Neural cell (in vitro differentiated cells): Measurements from ENCODE around the gene SNX10. TPM values are rescaled to one million over a fixed set of nuclear protein-coding genes. Genes with fewer than 3 reads are reported as not detected.

ENCODE experiments used
- H2AFZ ChIP-seq: fragments of 200-600, 300-800 bp; sonication (generic), shearing (Covaris generic); 2 replicates; pipeline ENCODE4 v1.6.0; 2014; ENCODE audit warnings: low read depth, mild to moderate bottlenecking, antibody characterized with exemption, low read length, moderate library complexity
- H3F3A ChIP-seq: fragments of 200-600 bp; shearing (Covaris generic); 2 replicates; pipeline ENCODE4 v1.6.1; 2016; ENCODE audit warnings: mild to moderate bottlenecking, moderate library complexity, mixed read lengths, antibody characterized with exemption, low read length; ENCODE audit not compliant: insufficient read depth, poor library complexity, severe bottlenecking
- H3K27ac ChIP-seq: fragments of 200-600, 300-800 bp; sonication (generic), shearing (Covaris generic); 2 replicates; pipeline ENCODE4 v1.5.1; 2014; ENCODE audit warnings: mild to moderate bottlenecking, low read length, moderate library complexity
- H3K27me3 ChIP-seq: fragments of 300-800, 200-600 bp; sonication (generic), shearing (Covaris generic); 2 replicates; pipeline ENCODE4 v1.6.0; 2014; ENCODE audit warnings: mild to moderate bottlenecking, low read depth, low read length, moderate library complexity; ENCODE audit not compliant: insufficient read depth
- H3K36me3 ChIP-seq: fragments of 300-800, 200-600 bp; sonication (generic), shearing (Covaris generic); 2 replicates; pipeline ENCODE4 v1.5.1; 2014; ENCODE audit warnings: mild to moderate bottlenecking, antibody characterized with exemption, low read length, moderate library complexity; ENCODE audit not compliant: insufficient read depth
- H3K4me2 ChIP-seq: fragments of 300-800, 200-600 bp; sonication (generic), shearing (Covaris generic); 2 replicates; pipeline ENCODE4 v1.6.0; 2014; ENCODE audit warnings: mild to moderate bottlenecking, low read length
- H3K4me3 ChIP-seq: fragments of 300-800, 200-600 bp; sonication (generic), shearing (Covaris generic); 2 replicates; pipeline ENCODE4 v1.5.1; 2014; ENCODE audit warnings: mild to moderate bottlenecking, low read length, moderate library complexity
- H3K79me2 ChIP-seq: fragments of 200-600 bp; shearing (Covaris generic); replicated peaks from 2 replicates; pipeline ENCODE4 v1.6.0; 2014; ENCODE audit warnings: mild to moderate bottlenecking, low read length, moderate library complexity; ENCODE audit not compliant: insufficient read depth
- H3K9ac ChIP-seq: fragments of 300-800, 200-600 bp; sonication (generic), shearing (Covaris generic); 2 replicates; pipeline ENCODE4 v1.6.1; 2016; ENCODE audit warnings: mild to moderate bottlenecking, low read length, mixed read lengths
- H3K9me2 ChIP-seq: fragments of 200-600 bp; shearing (Covaris generic); 2 replicates; pipeline ENCODE4 v1.6.1; 2016; ENCODE audit warnings: mild to moderate bottlenecking, low read length, mixed read lengths; ENCODE audit not compliant: insufficient read depth
- H3K9me3 ChIP-seq: fragments of 200-600, 300-800 bp; sonication (generic), shearing (Covaris generic); 2 replicates; pipeline ENCODE4 v1.6.1; 2016; ENCODE audit warnings: mild to moderate bottlenecking, mixed run types, low read length, moderate library complexity, mixed read lengths
- H4K20me1 ChIP-seq: fragments of 200-600 bp; shearing (Covaris generic); 2 replicates; pipeline ENCODE4 v1.6.1; 2016; ENCODE audit warnings: mild to moderate bottlenecking, mixed run types; ENCODE audit not compliant: insufficient read depth
- EP300 ChIP-seq: fragments of 450-650 bp; conservative IDR thresholded peaks from 2 replicates; pipeline ENCODE4 v1.6.1; 2014; ENCODE audit warnings: antibody characterized with exemption, mild to moderate bottlenecking, moderate library complexity; ENCODE audit not compliant: poor library complexity, severe bottlenecking
- EZH2 ChIP-seq: fragments of 200-600, 300-800 bp; shearing (Covaris generic), sonication (generic); IDR thresholded peaks from 2 replicates; pipeline ENCODE4 v1.6.1; 2014; ENCODE audit warnings: antibody characterized with exemption, low read length, borderline replicate concordance, mild to moderate bottlenecking; ENCODE audit not compliant: insufficient read depth, poor library complexity, severe bottlenecking
- MXI1 ChIP-seq: fragments of 450-650 bp; conservative IDR thresholded peaks from 2 replicates; pipeline ENCODE4 v1.6.1; 2014; ENCODE audit warnings: antibody characterized with exemption, mild to moderate bottlenecking; ENCODE audit not compliant: poor library complexity, severe bottlenecking
- POLR2AphosphoS5 ChIP-seq: IDR thresholded peaks from 2 replicates; pipeline ENCODE4 v1.6.1; 2012
- RAD21 ChIP-seq: fragments of 450-650 bp; conservative IDR thresholded peaks from 2 replicates; pipeline ENCODE4 v1.6.1; 2014; ENCODE audit warnings: antibody characterized with exemption, mild to moderate bottlenecking, moderate library complexity
- SMC3 ChIP-seq: fragments of 450-650 bp; conservative IDR thresholded peaks from 2 replicates; pipeline ENCODE4 v1.6.1; 2014; ENCODE audit warnings: antibody characterized with exemption, mild to moderate bottlenecking, moderate library complexity; ENCODE audit not compliant: poor library complexity
- polyA plus RNA-seq: library from polyadenylated mRNA; depleted of rRNA; stranded (reverse); fragments of >200 nt; gene quantifications from 2 replicates; pipeline ENCODE4 v1.2.3, GENCODE V29; 2014
- TF ChIP-seq, protein P1 (sequence below): IDR thresholded peaks from 2 replicates; pipeline ENCODE4 v1.6.1; 2012; ENCODE audit warnings: borderline replicate concordance
- TF ChIP-seq, protein P2 (sequence below): fragments of 450-650 bp; IDR thresholded peaks from 2 replicates; pipeline ENCODE4 v1.5.1; 2014; ENCODE audit warnings: antibody characterized with exemption, mild to moderate bottlenecking, moderate library complexity; ENCODE audit not compliant: poor library complexity, severe bottlenecking

The SNX10 gene
- polyA plus RNA-seq, 1 donor from 2014 or later: 25.6 TPM

DNA sequence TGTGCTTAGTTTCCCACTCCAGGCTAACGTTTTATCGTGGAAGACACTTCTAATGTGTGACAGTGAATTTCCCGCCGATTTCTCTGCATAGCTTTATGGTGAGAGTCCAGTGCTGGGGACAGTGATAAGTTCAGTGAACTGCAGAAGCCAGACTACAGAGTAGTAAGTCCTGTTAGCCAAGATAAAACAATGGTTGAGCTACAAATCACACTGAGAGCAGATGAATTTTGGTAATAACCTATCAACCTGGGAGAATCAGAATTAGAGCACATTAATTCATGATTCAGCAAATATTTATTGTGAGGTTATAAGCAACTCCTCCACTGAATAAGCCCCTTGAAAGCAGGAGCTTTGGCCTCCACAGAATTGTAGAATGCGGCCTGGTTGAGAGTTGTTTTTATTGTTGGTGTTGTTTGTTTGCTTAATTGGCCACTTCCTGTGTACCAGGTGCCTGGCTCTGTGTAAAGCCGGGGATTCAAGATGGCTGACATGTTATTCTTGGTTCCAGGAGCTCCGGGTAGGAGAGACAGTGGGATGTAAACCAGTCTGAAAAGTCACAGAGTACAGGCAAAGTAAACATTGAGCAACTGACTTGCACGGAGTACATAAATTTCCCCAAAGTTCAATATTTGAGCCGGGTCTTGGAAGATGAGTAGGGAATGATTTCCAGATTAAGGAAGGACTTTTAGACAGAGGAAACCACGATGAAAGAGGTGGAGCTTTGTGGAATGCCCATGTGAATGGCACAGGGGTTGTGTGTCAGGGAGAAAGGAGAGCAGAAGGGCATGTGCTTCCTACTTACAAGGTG, 112.7 kb downstream of the SNX10 start:
- no peak overlapping the region for H3K4me3 ChIP-seq
- H3K9ac ChIP-seq: no peak overlapping the region
- H3K4me2 ChIP-seq: no peak overlapping the region
- no peaks in the 10 kb centered on the region for H3K9me3 ChIP-seq
- peaks cover 18% of the 10 kb centered on the region for H3K79me2 ChIP-seq
- H3K27me3 ChIP-seq: no peaks in the 10 kb centered on the region
- no peak overlapping the region for H3K27ac ChIP-seq
- H2AFZ ChIP-seq: no peak overlapping the region
- no peaks in the 10 kb centered on the region for H3F3A ChIP-seq
- peaks cover 9% of the 10 kb centered on the region for H3K36me3 ChIP-seq
- TF ChIP-seq EZH2 (no peak), POLR2AphosphoS5 (no peak), RAD21 (no peak), EP300 (no peak), MXI1 (no peak), SMC3 (no peak)
- TF ChIP-seq, protein P1, sequence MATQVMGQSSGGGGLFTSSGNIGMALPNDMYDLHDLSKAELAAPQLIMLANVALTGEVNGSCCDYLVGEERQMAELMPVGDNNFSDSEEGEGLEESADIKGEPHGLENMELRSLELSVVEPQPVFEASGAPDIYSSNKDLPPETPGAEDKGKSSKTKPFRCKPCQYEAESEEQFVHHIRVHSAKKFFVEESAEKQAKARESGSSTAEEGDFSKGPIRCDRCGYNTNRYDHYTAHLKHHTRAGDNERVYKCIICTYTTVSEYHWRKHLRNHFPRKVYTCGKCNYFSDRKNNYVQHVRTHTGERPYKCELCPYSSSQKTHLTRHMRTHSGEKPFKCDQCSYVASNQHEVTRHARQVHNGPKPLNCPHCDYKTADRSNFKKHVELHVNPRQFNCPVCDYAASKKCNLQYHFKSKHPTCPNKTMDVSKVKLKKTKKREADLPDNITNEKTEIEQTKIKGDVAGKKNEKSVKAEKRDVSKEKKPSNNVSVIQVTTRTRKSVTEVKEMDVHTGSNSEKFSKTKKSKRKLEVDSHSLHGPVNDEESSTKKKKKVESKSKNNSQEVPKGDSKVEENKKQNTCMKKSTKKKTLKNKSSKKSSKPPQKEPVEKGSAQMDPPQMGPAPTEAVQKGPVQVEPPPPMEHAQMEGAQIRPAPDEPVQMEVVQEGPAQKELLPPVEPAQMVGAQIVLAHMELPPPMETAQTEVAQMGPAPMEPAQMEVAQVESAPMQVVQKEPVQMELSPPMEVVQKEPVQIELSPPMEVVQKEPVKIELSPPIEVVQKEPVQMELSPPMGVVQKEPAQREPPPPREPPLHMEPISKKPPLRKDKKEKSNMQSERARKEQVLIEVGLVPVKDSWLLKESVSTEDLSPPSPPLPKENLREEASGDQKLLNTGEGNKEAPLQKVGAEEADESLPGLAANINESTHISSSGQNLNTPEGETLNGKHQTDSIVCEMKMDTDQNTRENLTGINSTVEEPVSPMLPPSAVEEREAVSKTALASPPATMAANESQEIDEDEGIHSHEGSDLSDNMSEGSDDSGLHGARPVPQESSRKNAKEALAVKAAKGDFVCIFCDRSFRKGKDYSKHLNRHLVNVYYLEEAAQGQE: no peak
- TF ChIP-seq, protein P2, sequence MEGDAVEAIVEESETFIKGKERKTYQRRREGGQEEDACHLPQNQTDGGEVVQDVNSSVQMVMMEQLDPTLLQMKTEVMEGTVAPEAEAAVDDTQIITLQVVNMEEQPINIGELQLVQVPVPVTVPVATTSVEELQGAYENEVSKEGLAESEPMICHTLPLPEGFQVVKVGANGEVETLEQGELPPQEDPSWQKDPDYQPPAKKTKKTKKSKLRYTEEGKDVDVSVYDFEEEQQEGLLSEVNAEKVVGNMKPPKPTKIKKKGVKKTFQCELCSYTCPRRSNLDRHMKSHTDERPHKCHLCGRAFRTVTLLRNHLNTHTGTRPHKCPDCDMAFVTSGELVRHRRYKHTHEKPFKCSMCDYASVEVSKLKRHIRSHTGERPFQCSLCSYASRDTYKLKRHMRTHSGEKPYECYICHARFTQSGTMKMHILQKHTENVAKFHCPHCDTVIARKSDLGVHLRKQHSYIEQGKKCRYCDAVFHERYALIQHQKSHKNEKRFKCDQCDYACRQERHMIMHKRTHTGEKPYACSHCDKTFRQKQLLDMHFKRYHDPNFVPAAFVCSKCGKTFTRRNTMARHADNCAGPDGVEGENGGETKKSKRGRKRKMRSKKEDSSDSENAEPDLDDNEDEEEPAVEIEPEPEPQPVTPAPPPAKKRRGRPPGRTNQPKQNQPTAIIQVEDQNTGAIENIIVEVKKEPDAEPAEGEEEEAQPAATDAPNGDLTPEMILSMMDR: no peak
- H4K20me1 ChIP-seq: no peaks in the 10 kb centered on the region
- H3K9me2 ChIP-seq: no peaks in the 10 kb centered on the region

GRCh38 chr7:26406433-26406832, 114.8 kb downstream of the SNX10 start:
- Histone ChIP-seq H3K9ac (no peak overlapping the region), H3K9me3 (no peaks in the 10 kb centered on the region), H3K36me3 (peaks cover 9% of the 10 kb centered on the region), H3K4me3 (no peak overlapping the region), H3K79me2 (no peaks in the 10 kb centered on the region), H3K27ac (no peak overlapping the region), H2AFZ (no peak overlapping the region), H3K9me2 (no peaks in the 10 kb centered on the region), H3F3A (no peaks in the 10 kb centered on the region), H3K27me3 (no peaks in the 10 kb centered on the region), H4K20me1 (no peaks in the 10 kb centered on the region), H3K4me2 (no peak overlapping the region)
- no peak for TF ChIP-seq MXI1
